Thoracic aorta (tissue), 2 donors: Measurements from ENCODE around the gene MUC2. TPM values are rescaled to one million over a fixed set of nuclear protein-coding genes. Genes with fewer than 3 reads are reported as not detected.

Experiments used
- ATAC-seq: fragments of 150-250 bp; one replicate; pipeline ENCODE4 v1.8.0; 2017; ENCODE audit warnings: low read depth; ENCODE audit not compliant: insufficient number of reproducible peaks, low FRiP score
- DNase-seq: peaks from one replicate; pipeline ENCODE4 v3.0.0-alpha.2; 2020; ENCODE audit warnings: low spot score
- H3K27ac ChIP-seq, 2 donors: fragments of 200-600 bp; sonication (generic); 1 replicate in 1 of 2; 2 replicates in 1 of 2; pipeline ENCODE4 v1.5.1; 2016; ENCODE audit warnings: mild to moderate bottlenecking in 2 of 2, moderate library complexity in 2 of 2
- H3K27me3 ChIP-seq: fragments of 200-600 bp; sonication (generic); replicated peaks from 2 replicates; pipeline ENCODE4 v1.6.0; 2016; ENCODE audit warnings: mild to moderate bottlenecking; ENCODE audit not compliant: insufficient read depth
- H3K36me3 ChIP-seq: fragments of 200-600 bp; sonication (generic); one replicate; pipeline ENCODE4 v1.5.1; 2016
- H3K4me1 ChIP-seq, 2 donors: fragments of 200-600 bp; sonication (generic); 1 replicate in 1 of 2; 2 replicates in 1 of 2; pipeline versions ENCODE4 v1.5.1 to v1.6.0; 2016; ENCODE audit warnings: low read depth in 2 of 2, mild to moderate bottlenecking in 1 of 2; ENCODE audit not compliant: control insufficient read depth in 1 of 2
- H3K4me3 ChIP-seq: fragments of 200-600 bp; sonication (generic); 2 replicates; pipeline ENCODE4 v1.5.1; 2016; ENCODE audit warnings: mild to moderate bottlenecking
- H3K9me3 ChIP-seq: fragments of 200-600 bp; sonication (generic); 2 replicates; pipeline ENCODE4 v1.5.1; 2016
- CTCF ChIP-seq: fragments of 200-600 bp; sonication (generic); IDR thresholded peaks from one replicate; pipeline ENCODE4 v1.5.1; 2019; ENCODE audit warnings: antibody characterized with exemption
- total RNA-seq, 2 donors: library from RNA; depleted of rRNA; stranded (reverse); fragments of >200 nt; gene quantifications; one replicate each; pipeline versions ENCODE4 v1.1.0 to v1.2.3, GENCODE V29; 2016

Gene MUC2
- not detected for total RNA-seq

GRCh38 chr11:1074244-1075221 is at the start of gene MUC2:
TSS of gene MUC2 (plus strand) at chr11:1074874.
- no peak for ATAC-seq
- no peak within 1 kb of the TSS for H3K4me3 ChIP-seq
- H3K4me1 ChIP-seq, result no peaks in the 10 kb centered on the region
- H3K27me3 ChIP-seq, result no peaks in the 10 kb centered on the region
- H3K36me3 ChIP-seq, result no peaks in the 10 kb centered on the region
- no peak for TF ChIP-seq CTCF
- DNase-seq, result no peak
- no peak within 1 kb of the TSS for H3K27ac ChIP-seq
- H3K9me3 ChIP-seq, result no peaks in the 10 kb centered on the region

DNA sequence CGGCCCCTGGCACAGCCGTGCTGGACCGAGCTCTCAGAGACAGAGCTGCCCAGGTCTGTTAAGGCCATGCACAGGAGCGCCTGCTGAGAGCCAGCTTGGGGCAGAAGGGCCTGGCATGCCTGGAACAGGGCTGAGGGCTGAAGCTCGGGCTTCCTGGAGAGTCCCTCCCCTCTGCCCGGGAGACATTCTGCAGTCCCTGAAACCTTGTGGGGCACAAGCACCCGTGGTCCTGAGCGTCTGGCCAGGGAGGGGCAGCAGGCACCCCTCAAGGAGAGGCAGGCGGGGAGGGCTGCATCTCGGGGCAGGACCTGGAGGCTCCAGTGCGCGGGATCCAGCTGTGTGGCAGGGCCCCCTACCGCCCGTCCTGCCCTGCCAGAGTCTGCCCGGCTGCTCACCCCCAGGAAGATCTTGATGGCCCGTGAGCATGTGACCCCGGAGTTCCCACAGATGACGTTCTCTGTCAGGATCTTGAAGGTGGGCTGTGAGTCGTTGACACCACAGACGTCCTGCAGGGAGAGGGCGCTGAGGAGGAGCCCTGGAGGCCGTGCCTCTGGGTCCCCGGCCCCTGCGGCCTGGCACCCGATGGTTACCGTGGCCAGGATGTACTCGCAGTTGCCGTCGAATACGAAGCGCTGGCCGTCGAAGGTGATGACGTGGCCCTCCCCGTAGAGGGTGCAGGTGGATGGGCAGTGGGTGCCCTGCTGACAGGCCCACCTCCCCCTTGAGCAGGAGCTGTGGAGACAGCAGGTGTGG is 49.1 kb upstream of the MUC2 start:
- H3K4me3 ChIP-seq, result no peak overlapping the region
- H3K27ac ChIP-seq, result no peak overlapping the region
- DNase-seq, result no peak
- no peak for TF ChIP-seq CTCF
- no peaks in the 10 kb centered on the region for H3K36me3 ChIP-seq
- ATAC-seq, result no peak
- H3K9me3 ChIP-seq, result no peaks in the 10 kb centered on the region
- H3K4me1 ChIP-seq, result no peaks in the 10 kb centered on the region
- H3K27me3 ChIP-seq, result no peaks in the 10 kb centered on the region

GRCh38 chr11:1026163-1026450 is 48.6 kb upstream of the MUC2 start:
- ATAC-seq, result no peak
- no peak for TF ChIP-seq CTCF

GRCh38 chr11:1026641-1027482 is 47.8 kb upstream of the MUC2 start:
- Histone ChIP-seq H3K27ac (no peak overlapping the region), H3K27me3 (no peaks in the 10 kb centered on the region), H3K4me3 (no peak overlapping the region), H3K9me3 (no peaks in the 10 kb centered on the region), H3K4me1 (no peaks in the 10 kb centered on the region), H3K36me3 (no peaks in the 10 kb centered on the region)
- ATAC-seq, result no peak
- no peak for TF ChIP-seq CTCF
- DNase-seq, result no peak

More at GRCh38 chr11:1026163-1026450, 48.6 kb upstream of the MUC2 start:
- no peaks in the 10 kb centered on the region for H3K9me3 ChIP-seq
- H3K27me3 ChIP-seq, result no peaks in the 10 kb centered on the region
- no peaks in the 10 kb centered on the region for H3K4me1 ChIP-seq
- H3K36me3 ChIP-seq, result no peaks in the 10 kb centered on the region
- H3K27ac ChIP-seq, result no peak overlapping the region
- no peak overlapping the region for H3K4me3 ChIP-seq
- no peak for DNase-seq
